Measurements from ENCODE around the gene USP54. TPM values are rescaled to one million over a fixed set of nuclear protein-coding genes. Genes with fewer than 3 reads are reported as not detected.

USP54 gene
- total RNA-seq, 1 experiment from 2014 or later, result 32.8 TPM

GRCh38 chr10:73553761-73554160 lies 37.4 kb downstream of the USP54 start:
- Histone ChIP-seq H3K27ac (ENCODE audit: low read length) (no peak overlapping the region), H3K27me3 (ENCODE audit: control insufficient read depth, insufficient read depth, low read length) (no peaks in the 10 kb centered on the region), H3K4me1 (ENCODE audit: control insufficient read depth, insufficient read depth, low read length) (0 out of 2 replicates have a peak, but pooled peaks cover 2% of the 10 kb centered on the region), H3K9me3 (ENCODE audit: control insufficient read depth, insufficient read depth, low read depth, low read length) (no peaks in the 10 kb centered on the region), H3K4me3 (ENCODE audit: low read depth in 2 of 2, low read length in 2 of 2) (no peak overlapping the region), H3K36me3 (ENCODE audit: control insufficient read depth, insufficient read depth, low read length) (no peaks in the 10 kb centered on the region)
- ATAC-seq (no peak), DNase-seq (ENCODE audit: low read depth, low spot score) (no peak)
- TF ChIP-seq CTCF (IDR thresholded peaks at IDR 0.05) (no peak), REST (IDR thresholded peaks at IDR 0.05; ENCODE audit: insufficient read depth in 1 of 2, low read depth in 2 of 2, low read length in 1 of 2) (no peak), POLR2AphosphoS5 (IDR thresholded peaks at IDR 0.05; ENCODE audit: low read depth, low read length) (no peak), TCF7L2 (IDR thresholded peaks at IDR 0.05; ENCODE audit: low read depth, low read length) (no peak), SIN3A (IDR thresholded peaks at IDR 0.05; ENCODE audit: borderline replicate concordance, insufficient read depth, low read depth, low read length) (no peak)
- in situ Hi-C loops (cut with HindIII; ENCODE audit: low pct_unique_long_range_greater_than_20kb, low sequenced_read_pairs) (no loop called here), intact Hi-C loops (cut with micrococcal nuclease; ENCODE audit: unreplicated experiment) (no loop called here)
- ChIA-PET POLR2A (no interaction called here), CTCF (no interaction called here)
- no TSS peak for BruUV-seq (replicated peaks)

- Histone ChIP-seq H3K4me1 (ENCODE audit: control insufficient read depth, insufficient read depth, low read length) (0 out of 2 replicates have a peak, but pooled peaks cover 2% of the 10 kb centered on the region), H3K9me3 (ENCODE audit: control insufficient read depth, insufficient read depth, low read depth, low read length) (no peaks in the 10 kb centered on the region), H3K4me3 (ENCODE audit: low read depth in 2 of 2, low read length in 2 of 2) (no peak overlapping the region), H3K27me3 (ENCODE audit: control insufficient read depth, insufficient read depth, low read length) (no peaks in the 10 kb centered on the region), H3K27ac (ENCODE audit: low read length) (no peak overlapping the region), H3K36me3 (ENCODE audit: control insufficient read depth, insufficient read depth, low read length) (no peaks in the 10 kb centered on the region)
- no peak for TF ChIP-seq CTCF (IDR thresholded peaks at IDR 0.05)
- TF ChIP-seq SIN3A (IDR thresholded peaks at IDR 0.05; ENCODE audit: borderline replicate concordance, insufficient read depth, low read depth, low read length), result no peak
- no peak for TF ChIP-seq TCF7L2 (IDR thresholded peaks at IDR 0.05; ENCODE audit: low read depth, low read length)
- TF ChIP-seq POLR2AphosphoS5 (IDR thresholded peaks at IDR 0.05; ENCODE audit: low read depth, low read length), result no peak
- no peak for TF ChIP-seq REST (IDR thresholded peaks at IDR 0.05; ENCODE audit: insufficient read depth in 1 of 2, low read depth in 2 of 2, low read length in 1 of 2)
- ChIA-PET CTCF (no interaction called here), POLR2A (no interaction called here)
- intact Hi-C loops (cut with micrococcal nuclease; ENCODE audit: unreplicated experiment), result no loop called here
- DNase-seq (ENCODE audit: low read depth, low spot score) (no peak), ATAC-seq (no peak)
- in situ Hi-C loops (cut with HindIII; ENCODE audit: low pct_unique_long_range_greater_than_20kb, low sequenced_read_pairs), result no loop called here
- no TSS peak for BruUV-seq (replicated peaks)
These were observed 38.1 kb downstream of the USP54 start for GRCh38 chr10:73552819-73553715.
